Measurements from ENCODE around the gene BOD1. TPM values are rescaled to one million over a fixed set of nuclear protein-coding genes. Genes with fewer than 3 reads are reported as not detected.

BOD1 gene
- total and polyA plus RNA-seq, 2 of the 8 experiments (the other 6 are each of a cell fraction or from before 2014, with no cell fraction given) = 107 to 149 TPM

DNA sequence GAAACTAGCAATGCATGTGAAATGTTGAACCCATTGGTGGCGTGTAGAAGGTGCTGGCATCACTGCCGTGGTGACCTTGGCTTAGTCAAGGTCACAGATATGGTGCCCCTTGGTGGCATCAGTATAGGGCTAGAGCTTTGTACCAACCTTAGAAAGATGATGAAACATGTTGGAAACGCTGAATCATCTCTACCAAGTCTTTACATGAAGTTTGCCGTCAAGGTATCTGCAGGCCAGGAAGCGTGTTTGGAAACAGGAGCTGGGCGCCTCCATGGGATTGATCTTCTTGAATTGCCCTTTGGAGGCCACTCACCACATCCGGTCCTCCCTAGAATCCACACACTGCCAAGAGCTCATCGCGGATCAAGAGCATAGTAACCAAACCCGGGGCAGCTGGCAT is 16.9 kb upstream of the BOD1 start:
- Histone ChIP-seq H3K36me3 (ENCODE audit: control insufficient read depth in 2 of 4, insufficient read depth in 4 of 4, low read length in 3 of 4) (no peaks in the 10 kb centered on the region), H3K27me3 (replicated peaks in 1 of 4; ENCODE audit: control insufficient read depth in 3 of 4, extremely low read depth in 1 of 4, insufficient read depth in 3 of 4, low read length in 3 of 4) (no peaks in the 10 kb centered on the region), H3K9me3 (ENCODE audit: insufficient read depth in 2 of 2, low read depth in 1 of 2, low read length in 1 of 2) (no peaks in the 10 kb centered on the region), H2AK5ac (ENCODE audit: low read depth, low read length) (peak overlapping the region; percentile 70; the same call in 1 of the 2 replicates), H3K4me2 (ENCODE audit: insufficient read depth in 1 of 2, low read depth in 2 of 2, low read length in 2 of 2) (no peak overlapping the region), H2BK120ac (replicated peaks; ENCODE audit: low read depth, low read length) (no peak overlapping the region), H2BK12ac (ENCODE audit: low read depth, low read length) (peak overlapping the region; percentile 94), H3K23ac (ENCODE audit: insufficient read length) (no peak overlapping the region), H3K79me2 (ENCODE audit: control insufficient read depth in 1 of 2, insufficient read depth in 2 of 2, low read length in 2 of 2) (no peaks in the 10 kb centered on the region), H4K8ac (ENCODE audit: extremely low read depth, insufficient read depth, low read length) (no peak overlapping the region; the same call in 1 of the 2 replicates), H3K27ac (ENCODE audit: low read depth, low read length) (no peak overlapping the region), H2BK5ac (ENCODE audit: low read depth, low read length) (peak overlapping the region; percentile 32; the same call in 1 of the 2 replicates), H3K23me2 (ENCODE audit: low read depth, low read length) (no peaks in the 10 kb centered on the region; the same call in 1 of the 2 replicates), H3K4me1 (replicated peaks in 1 of 4; ENCODE audit: control insufficient read depth in 3 of 4, insufficient read depth in 4 of 4, low read length in 3 of 4) (peaks cover 7 to 14% (median 10%) of the 10 kb centered on the region in 4 experiments), H3K14ac (ENCODE audit: insufficient read length) (no peak overlapping the region), H2BK20ac (ENCODE audit: low read length) (no peak overlapping the region), H3K9ac (replicated peaks in 1 of 4; ENCODE audit: extremely low read depth in 1 of 4, low read depth in 3 of 4, low read length in 3 of 4) (no peak overlapping the region), H3K56ac (replicated peaks; ENCODE audit: insufficient read length, low read depth, low read length) (no peak overlapping the region), H3K79me1 (ENCODE audit: low read depth, low read length) (no peaks in the 10 kb centered on the region), H3K4ac (replicated peaks; ENCODE audit: insufficient read length, low read depth, low read length) (no peak overlapping the region), H3K18ac (ENCODE audit: extremely low read depth, low read length) (no peak overlapping the region), H4K91ac (replicated peaks; ENCODE audit: insufficient read length, low read length) (peak overlapping the region; percentile 59), H4K20me1 (replicated peaks in 1 of 2; ENCODE audit: control insufficient read depth in 1 of 2, insufficient read depth in 2 of 2, low read length in 2 of 2) (no peaks in the 10 kb centered on the region), H3K4me3 (ENCODE audit: extremely low read depth in 1 of 4, insufficient read depth in 2 of 4, low read depth in 3 of 4, low read length in 4 of 4) (no peak overlapping the region), H4K5ac (ENCODE audit: insufficient read length, low read depth, low read length) (no peak overlapping the region), H2AFZ (ENCODE audit: low read length) (no peak overlapping the region), H2BK15ac (ENCODE audit: low read length) (no peak overlapping the region; the same call in 1 of the 2 replicates)
- FAIRE-seq (no peak), DNase-seq (ENCODE audit: low read depth in 1 of 2, low spot score in 2 of 2) (no peak)
- TF ChIP-seq CTBP2 (IDR thresholded peaks at IDR 0.05; ENCODE audit: borderline replicate concordance, insufficient read depth, insufficient read length, low read length) (no peak), RXRA (IDR thresholded peaks at IDR 0.05; ENCODE audit: insufficient read depth, low read depth, low read length) (no peak), BCL11A (IDR thresholded peaks at IDR 0.05; ENCODE audit: low read depth in 2 of 2, low read length in 2 of 2) (no peak), BRCA1 (IDR thresholded peaks at IDR 0.05; ENCODE audit: low read depth, low read length) (no peak)
- TF ChIP-seq, protein P1, sequence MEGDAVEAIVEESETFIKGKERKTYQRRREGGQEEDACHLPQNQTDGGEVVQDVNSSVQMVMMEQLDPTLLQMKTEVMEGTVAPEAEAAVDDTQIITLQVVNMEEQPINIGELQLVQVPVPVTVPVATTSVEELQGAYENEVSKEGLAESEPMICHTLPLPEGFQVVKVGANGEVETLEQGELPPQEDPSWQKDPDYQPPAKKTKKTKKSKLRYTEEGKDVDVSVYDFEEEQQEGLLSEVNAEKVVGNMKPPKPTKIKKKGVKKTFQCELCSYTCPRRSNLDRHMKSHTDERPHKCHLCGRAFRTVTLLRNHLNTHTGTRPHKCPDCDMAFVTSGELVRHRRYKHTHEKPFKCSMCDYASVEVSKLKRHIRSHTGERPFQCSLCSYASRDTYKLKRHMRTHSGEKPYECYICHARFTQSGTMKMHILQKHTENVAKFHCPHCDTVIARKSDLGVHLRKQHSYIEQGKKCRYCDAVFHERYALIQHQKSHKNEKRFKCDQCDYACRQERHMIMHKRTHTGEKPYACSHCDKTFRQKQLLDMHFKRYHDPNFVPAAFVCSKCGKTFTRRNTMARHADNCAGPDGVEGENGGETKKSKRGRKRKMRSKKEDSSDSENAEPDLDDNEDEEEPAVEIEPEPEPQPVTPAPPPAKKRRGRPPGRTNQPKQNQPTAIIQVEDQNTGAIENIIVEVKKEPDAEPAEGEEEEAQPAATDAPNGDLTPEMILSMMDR (IDR thresholded peaks at IDR 0.05; ENCODE audit: control extremely low read depth in 1 of 3, insufficient read depth in 1 of 3, low read depth in 1 of 3, low read length in 3 of 3) = no peak
- 85% methylated on average over 10 of the region's 10 CpGs; no CpG with 5 or more reads in 1 of the 2 experiments for WGBS, 2 experiments (ENCODE audit: extremely low coverage in 1 of 2, insufficient coverage in 1 of 2, insufficient read length in 1 of 2, insufficient replicate concordance in 2 of 2, low coverage in 1 of 2, low lambda C conversion rate in 2 of 2, missing lambda C conversion rate in 1 of 2)
- POLR2A ChIA-PET (ENCODE audit: partially characterized antibody) = interaction anchor here (1.4 kb wide), 1 partner anchor 330 kb away, joined by 4 read pairs; no protein-coding TSS in a partner anchor
- CTCF ChIA-PET (ENCODE audit: partially characterized antibody) = interaction anchor here (0.8 to 3.5 kb wide), 9 partner anchors 9 to 292 kb away, joined by 3 to 16 read pairs (median 3); no protein-coding TSS in a partner anchor

All from H1 (cell line).